ENCODE measurements around the gene RAB26.

RAB26 gene

DNA sequence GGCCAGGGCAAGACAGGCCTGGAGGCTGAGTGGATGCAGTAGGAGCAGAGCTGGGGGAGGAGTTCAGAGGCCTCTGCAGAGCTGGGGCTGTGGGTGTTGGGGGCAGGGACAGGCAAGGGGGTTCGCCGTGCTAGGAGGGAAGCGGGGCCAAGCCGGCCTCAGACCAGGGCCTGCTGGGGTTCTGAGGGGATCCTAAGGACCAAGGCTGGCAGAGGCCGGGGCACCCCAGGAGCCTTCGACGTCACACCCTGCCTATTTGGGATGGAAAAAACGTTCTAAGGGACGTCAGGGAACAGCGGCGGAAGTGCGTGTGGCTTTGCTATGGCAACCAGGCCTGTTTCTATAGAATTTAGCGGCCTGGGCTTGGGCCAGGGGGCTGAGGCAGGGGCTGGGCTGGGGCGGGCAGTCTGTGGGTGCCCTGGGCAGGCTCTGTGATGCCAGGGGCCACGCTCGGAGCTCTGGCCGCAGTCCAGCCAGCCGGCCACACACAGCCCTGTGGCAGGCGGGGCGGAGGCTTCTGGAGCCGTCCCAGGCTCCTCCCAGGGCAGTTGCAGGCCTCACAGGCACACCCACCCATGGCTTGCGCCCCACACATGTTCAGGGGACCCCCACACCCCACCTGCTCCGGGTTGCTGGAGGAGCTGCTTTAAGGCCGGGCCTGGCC is 10.9 kb downstream of the RAB26 start:
- DNase-seq (ENCODE audit: low spot score) = peak; percentile 67

DNA sequence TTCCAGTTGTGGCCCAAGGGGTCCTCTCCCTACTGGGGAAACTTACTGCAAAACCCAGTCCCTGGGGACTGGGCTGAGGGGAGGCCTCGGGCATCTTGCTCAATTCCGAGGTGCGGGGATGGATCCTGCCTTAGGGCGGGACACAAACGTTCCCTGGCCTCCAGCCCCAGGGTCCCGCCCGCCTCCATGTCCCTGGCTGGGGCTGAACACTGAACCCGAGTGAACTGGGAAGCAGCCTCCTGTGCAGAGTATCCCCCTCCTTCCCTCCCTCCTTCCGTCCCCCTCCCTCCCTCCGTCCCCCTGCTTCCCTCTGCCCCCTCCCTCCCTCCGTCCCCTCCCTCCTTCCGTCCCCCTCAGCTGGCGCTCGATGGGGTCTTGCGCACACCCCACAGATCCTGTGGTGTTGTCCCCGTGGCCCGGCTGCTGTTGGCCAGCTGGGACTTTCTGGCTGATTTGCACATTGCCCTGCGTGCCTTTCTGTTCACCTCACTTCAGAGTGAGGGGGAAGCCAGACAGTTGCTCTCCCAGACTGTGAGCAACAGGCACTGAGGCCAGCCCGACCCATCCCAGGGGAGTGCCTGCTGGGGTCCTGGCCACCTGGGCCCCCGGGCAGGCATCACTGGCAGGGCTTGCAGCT is 12.6 kb downstream of the RAB26 start:
- no peak for DNase-seq (ENCODE audit: low spot score)

DNA sequence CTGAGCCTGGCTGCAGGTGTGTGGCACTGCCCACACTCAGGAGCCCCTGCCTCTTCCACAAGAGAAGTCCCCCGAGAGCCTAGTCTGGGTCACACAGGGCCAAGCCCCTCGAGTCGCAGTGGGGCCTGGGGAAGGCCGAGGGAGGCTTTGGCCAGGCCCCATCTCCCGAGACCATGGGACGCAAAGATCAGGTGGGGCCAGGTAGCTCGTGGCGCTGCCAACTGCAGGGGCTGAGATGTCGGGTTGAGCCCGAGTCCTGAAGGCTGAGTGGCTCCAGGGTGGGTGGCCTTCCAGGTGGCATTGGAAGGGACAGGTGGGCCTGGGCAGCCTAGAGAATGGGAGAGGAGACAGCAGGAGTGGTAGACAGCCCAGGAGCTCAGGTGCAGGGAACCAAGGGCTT is 13.5 kb downstream of the RAB26 start:
- DNase-seq (ENCODE audit: low spot score) = no peak

DNA sequence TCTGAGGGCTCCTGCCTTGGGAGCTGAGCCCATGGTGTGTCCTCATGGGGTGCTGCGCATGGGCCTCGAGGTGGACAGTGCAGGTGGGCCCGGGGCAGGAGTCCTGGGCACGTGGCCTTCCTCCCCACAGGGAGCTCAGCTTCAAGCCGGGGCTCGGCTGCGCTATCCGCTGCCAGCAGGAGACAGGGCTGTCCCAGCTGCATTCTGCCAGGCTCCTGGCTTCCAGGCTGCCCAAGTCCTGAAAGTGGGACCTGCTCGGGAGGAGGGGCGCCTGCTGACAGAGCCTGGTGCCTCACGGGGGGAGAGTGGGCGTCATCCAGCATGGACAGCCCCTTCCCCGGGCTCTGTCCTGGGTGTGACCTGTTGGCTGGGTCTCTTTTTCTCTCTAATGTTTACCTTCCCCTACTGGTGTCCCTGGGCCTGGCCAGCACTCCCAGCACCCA is 14.3 kb downstream of the RAB26 start:
- no peak for DNase-seq (ENCODE audit: low spot score)

DNA sequence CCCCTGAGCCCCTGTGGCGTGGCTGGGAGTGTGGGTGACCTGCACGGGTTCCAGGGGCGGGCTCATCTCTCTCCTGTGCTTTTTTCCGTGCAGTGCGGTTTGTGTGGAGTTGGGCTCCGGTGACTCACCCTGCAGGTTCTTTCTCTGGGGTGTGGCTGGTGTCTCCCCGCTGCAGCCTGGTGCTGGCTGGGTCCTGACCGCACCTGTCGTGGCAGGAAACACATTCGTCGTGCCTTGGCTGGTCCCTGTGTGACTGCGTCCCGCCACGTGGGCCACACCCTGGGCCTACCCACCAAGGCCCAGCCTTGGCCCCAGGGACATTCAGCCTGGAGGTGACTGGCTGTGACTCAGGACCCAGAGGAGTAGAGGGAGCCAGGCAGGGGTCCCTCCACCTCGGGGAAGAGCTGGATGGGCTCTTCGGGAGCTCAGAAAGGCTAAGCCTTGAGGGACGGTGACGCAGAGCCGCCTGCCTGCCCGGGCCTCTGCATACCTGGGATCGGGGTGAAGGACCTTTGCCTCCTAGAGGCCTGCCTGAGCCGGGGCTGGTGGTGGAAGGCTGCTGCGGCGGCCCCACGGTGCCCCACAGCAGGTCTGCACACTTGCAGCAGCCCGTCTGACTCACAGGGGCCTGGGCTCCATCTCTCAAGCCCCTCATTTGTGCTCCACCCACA is 14.9 kb downstream of the RAB26 start:
- no peak for DNase-seq (ENCODE audit: low spot score)

DNA sequence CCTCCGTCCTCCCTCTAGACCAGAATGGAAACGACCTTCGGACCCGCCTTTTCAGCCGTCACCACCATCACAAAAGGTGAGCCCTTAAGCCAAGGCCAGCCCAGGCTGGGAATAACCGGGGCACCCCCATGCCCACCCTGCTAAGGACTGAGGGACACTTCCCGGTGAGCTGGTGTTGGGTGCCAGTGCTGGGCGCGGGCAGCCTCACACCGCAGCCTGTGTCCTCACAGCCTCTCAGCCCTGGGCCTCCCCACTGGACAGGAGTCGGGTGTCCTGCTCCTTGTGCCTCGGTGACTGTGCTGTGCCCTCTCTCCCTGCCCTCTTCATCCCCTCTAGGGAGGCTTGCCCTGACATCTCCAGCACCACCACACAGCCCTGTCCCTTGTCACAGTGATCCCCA is 17.4 kb downstream of the RAB26 start:
- DNase-seq (ENCODE audit: low spot score) = no peak

DNA sequence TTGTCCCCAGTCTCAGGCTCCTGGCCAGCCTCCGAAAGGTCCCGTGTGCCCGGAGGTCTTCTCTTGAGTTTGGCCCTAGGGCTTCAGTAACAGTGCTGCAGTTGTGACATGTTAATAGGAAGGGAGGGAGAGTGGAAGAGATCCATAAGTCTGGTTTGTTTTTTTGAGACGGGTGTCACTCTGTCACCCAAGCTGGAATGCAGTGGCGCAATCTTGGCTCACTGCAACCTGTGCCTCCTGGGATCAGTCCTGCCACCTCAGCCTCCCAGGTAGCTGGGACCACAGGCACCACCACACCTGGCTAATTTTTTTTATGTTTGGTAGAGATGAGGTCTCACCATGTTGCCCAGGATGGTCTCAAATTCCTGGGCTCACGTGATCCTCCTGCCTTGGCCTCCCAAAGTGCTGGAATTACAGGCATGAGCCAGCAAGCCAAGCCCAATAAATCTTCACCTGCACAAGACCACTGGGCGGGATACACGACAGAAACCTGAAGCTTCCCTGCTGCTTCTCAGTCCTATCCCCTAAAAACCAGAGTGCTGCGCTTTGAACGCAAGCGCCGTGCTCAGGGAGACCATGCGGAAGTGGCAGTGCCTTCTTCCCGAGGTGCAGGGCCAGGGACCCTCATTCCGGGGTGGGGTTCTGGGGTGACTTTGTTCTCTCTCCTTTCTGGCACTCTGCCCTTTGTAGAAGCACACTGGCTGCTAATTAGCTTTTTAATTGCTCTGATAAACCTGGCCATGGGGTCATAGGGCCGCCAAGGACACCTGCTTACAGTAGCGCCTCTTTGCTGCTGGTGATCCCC is 18.0 kb downstream of the RAB26 start:
- DNase-seq (ENCODE audit: low spot score) = no peak

DNA sequence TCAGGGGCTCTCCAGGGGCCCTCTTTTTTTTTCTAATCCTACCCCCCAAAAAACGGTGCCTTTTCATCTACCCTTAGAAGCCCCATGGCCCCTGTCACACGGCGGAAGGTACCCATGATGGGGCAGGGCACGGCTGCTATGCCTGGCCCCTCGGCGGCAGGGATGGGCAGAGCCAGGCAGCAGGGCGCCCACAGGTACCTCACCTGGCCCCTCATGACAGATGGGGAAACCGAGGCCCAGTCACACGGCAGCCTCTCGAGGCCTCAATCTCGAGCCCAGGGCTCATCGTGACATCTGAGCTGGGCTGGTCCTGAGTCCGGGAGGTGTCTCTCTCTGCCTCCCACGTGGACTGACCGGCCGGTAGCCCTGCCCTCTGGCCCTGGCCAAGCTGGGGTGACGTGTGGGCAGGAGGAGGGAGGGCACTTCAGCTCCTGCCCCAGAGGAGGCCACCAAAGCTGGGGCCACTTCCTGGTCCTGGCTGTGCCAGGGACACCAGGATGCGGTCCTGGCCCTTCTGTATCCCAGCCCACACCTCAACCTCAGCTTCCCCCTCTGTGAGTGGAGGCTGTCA is 18.7 kb downstream of the RAB26 start:
- no peak for DNase-seq (ENCODE audit: low spot score)

DNA sequence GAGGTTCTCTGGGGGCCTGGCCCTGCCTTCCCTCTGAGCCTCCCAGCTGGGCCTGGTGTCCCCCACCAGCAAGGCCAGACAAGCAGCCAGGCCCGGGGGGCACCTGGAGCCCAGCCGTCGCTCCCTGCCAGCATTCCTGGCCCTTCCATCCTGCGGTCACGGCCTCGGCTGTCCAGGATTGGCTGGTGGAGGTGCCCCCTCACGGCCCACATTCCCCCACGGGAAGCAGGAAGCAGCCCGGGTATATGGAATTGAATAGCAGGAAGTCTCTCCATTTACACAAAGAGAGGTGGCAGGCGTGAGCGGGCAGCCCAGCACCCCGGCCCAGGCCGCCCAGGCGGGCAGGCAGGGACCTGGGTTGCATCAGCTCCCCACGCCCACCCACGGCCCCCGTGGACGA is 21.7 kb downstream of the RAB26 start:
- no peak for DNase-seq (ENCODE audit: low spot score)

DNA sequence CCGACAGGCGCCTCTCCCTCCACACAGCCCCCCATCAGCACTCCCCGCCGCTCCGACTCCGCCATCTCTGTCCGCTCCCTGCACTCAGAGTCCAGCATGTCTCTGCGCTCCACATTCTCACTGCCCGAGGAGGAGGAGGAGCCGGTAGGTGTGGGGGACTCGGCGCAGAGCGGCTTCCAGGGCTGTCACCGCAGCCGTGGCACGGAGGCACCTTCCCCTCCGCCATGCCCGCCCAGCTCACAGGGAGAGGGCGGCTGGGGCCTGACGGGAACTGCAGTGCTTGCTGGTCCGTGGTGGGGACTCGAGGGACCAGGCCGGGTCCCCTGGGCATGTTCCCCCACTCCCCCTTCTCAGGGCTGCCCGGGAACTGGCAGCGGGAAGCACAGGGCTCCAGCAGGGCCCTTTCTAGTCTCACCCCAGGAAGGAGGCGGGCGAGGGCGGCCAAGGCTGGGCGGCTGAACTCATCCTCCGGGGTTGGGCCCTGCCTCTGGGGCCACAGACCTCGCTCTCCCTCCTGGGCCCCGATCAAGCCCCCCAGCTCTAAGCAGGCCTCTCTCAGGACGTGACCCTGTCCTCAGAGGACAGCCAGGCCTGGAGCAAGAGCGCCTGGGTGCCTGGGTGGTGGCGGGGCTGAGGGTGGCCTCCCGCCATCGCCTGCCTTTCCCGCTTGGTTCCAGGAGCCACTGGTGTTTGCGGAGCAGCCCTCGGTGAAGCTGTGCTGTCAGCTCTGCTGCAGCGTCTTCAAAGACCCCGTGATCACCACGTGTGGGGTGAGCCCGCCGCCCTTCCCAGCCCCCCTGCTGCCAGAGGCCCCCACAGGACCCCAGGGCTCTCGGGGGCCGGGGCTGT is 22.4 kb downstream of the RAB26 start:
- no peak for DNase-seq (ENCODE audit: low spot score)

DNA sequence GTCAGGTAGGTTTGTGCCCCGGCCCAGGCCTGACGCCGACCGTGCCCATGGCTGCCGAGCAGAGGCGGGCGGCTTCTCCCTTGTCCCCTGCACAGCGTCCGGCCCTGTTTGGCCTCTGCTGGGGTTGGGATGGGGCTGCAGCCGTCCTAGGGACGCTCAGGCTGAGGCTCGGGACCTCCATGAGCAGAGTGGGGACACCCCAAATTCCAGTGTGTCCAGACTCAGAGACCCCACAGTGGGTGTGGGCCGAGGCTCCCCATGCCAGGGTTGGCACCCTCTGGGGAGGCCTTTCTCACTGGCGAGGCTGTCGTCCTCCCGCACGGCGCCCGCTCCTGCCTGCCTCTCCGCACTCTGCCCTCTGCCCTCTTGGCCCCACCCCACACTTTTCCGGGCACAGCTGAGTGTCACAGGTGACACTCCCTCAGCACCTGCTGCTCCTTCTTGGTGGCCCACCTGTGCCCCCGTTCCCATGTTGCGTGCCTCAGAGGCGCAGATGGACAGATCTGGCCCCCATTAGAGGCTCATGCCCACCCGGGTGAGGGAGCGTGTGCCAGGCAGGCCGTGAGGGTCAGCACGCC is 23.3 kb downstream of the RAB26 start:
- DNase-seq (ENCODE audit: low spot score) = no peak

DNA sequence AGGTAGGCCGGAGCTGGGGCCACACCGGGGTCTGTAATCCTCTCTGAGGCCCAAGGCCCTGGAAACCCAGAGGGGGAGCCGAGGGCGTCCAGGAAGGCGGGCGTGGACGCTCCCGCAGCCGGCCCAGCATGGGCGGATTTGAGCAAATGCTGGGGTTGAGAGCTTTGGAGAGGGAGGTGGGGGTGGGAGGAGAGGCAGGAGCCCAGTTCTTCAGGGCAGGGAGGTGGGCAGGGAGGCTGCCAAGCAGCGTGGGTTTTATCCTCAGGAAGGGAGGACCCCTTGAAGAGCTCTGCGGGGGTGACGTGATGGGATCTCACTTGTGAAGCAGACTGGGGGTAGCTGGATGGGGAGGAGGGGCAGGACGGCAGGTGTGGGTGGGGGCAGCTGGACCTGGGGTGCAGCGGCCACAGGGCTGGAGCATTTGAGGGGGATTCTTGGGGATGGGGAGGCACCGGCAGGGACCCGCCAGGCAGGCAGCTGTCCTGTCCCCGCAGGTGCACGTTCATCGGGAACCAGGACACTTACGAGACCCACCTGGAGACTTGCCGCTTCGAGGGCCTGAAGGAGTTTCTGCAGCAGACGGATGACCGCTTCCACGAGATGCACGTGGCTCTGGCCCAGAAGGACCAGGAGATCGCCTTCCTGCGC is 24.4 kb downstream of the RAB26 start:
- DNase-seq (ENCODE audit: low spot score) = no peak

DNA sequence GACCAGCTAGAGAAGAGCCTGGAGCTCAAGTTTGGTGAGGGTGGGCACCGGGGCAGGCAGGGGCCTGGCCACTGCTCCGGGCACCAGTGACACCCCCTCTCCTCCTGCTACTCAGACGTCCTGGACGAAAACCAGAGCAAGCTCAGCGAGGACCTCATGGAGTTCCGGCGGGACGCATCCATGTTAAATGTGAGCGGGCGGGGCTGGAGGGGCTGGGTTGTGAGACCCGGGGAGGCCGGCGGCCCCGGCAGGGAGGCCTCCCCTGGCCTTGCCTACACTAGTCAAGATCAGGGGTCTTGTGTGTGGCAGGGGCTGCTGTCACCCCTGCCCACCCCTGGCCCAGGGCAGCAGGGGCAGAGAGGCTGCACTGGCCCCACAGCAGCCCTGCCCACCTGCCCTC is 24.9 kb downstream of the RAB26 start:
- DNase-seq (ENCODE audit: low spot score) = no peak

DNA sequence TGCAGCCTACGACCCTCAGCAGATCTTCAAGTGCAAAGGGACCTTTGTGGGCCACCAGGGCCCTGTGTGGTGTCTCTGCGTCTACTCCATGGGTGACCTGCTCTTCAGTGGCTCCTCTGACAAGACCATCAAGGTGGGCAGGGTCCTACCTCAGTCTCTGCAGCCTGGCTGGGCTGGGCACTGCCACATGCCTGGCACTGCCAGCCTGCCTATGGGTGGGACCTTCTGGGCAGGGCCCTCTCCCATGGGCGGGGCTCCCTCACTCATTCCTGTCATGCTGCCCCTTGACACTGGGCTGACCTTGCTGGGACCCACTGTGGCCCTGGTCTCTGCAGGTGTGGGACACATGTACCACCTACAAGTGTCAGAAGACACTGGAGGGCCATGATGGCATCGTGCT is 25.5 kb downstream of the RAB26 start:
- DNase-seq (ENCODE audit: low spot score) = no peak

DNA sequence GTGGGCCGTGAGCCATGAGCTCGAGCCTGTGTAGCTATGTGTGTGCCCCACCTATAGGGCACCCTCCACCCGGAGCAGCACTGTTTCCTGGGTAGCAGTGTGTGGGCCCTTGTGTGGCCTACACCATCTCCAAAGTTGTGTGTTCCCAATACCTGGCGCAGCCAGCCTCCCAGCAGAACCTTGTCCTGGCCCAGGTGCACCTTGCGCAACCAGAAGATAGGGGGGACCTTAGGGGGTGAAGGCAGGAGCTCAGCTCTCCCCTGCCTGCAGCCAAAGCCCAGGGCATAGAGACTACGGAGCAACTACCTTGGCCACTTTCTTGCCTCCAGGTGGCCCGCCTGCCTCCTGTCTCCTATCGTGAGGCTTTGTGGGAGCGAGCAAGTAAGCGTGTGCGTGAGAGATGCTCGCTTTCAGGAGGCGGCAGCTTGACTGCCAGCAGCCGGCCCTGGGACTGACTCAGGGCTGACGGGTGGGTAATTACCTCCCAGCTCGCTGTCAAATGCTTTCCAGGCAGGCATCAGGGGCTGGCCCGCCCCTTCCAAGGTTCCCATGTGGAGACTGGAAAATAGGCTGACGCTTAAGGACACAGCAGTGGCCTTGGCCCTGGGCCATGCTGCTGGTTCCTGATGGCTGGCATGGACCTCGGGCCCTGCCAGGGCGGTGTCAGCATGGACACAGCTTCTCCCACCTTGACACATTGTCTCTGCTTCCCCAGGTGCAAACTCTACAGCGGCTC is 26.1 kb downstream of the RAB26 start:
- DNase-seq (ENCODE audit: low spot score) = no peak

DNA sequence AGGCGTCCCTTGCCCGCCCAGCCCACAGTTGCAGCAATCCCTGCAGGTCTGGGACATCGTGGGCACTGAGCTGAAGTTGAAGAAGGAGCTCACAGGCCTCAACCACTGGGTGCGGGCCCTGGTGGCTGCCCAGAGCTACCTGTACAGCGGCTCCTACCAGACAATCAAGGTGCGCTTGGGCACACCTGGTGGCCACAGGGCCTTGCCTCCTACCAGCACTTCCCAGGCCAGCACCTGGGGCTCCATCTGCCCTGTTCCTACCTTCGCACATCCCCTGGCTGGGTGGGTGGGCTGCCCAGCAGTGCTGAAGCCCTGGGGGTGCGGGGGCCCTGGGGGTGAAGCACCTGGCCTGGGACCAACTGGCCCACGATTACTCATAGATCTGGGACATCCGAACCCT is 27.0 kb downstream of the RAB26 start:
- DNase-seq (ENCODE audit: low spot score) = no peak

DNA sequence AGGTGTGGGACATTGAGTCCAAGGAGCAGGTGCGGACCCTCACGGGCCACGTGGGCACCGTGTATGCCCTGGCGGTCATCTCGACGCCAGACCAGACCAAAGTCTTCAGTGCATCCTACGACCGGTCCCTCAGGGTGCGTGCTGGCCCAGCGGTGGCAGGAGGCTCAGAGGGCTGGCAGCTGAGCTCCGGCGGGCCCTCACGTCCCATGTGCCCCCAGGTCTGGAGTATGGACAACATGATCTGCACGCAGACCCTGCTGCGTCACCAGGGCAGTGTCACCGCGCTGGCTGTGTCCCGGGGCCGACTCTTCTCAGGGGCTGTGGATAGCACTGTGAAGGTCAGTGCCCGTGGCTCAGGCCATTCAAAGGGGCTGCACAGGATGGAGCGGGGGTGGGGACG is 27.6 kb downstream of the RAB26 start:
- no peak for DNase-seq (ENCODE audit: low spot score)

DNA sequence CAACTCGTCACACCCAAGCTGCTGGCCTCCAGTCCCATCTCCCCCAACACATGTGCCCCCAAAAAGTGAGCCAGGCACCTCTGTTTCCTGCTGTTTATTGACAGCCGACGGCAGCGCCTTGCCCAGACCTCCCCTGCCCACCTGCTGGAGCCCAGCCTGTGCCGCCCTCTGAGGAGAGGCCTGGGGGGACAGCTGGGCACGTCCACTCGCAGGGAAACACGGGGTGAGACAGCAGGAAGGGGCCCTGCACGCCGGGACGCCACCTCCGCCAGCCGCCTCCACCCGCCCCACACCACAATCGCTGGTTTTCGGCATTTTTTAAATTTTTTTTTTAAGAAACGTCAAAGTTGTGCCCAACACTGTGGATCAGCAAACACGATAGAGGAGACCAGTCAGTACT is 28.7 kb downstream of the RAB26 start:
- DNase-seq (ENCODE audit: low spot score) = no peak

DNA sequence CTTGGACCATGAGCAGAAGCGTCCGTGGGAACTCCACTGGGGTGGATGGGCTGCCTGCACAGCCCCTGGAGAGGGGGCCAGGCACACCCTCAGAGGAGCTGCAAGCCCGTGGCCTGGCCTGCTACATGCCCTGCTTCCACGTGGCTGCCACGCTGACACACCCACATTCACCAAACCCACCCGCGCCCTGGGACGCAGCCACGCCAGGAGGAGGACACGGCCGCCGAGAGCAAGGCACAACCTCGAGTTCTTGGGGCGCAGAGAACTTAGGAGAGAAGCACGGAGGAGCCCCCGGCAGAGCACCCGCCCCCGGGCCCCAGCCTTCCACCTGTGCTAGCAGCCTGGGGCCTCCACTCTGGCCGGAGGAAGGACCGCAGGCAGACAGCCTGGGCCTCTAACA is 29.1 kb downstream of the RAB26 start:
- DNase-seq (ENCODE audit: low spot score) = no peak

All from globus pallidus (tissue), 1 donor.